Measurements from ENCODE around the gene ATPAF1.

DNA sequence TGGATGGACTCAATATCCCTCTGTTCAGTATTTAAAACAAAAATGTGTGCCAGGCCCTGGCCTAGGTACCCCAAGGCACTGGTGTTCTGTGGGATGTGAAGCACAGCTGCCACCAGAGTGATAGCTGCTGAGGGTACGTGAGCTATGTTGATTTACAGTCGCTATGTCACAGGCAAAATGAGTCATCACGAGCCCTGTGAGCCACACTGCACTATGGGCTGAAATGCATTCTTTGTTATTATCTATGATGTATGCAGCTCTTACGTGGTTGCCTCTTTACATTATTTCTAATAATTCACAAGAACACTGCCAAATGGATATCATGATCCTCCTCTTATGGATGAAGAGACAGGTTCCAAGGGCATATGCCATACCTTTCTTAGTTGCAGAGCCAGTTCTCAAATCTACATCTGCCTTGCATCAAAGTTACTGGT, 5.6 kb upstream of the ATPAF1 start:
- TF ChIP-seq CTCF (IDR thresholded peaks at IDR 0.05; ENCODE audit: low read depth, low read length) (no peak), EZH2phosphoT487 (IDR thresholded peaks at IDR 0.05; ENCODE audit: low read depth) (no peak)
